ENCODE results near the gene B3GNT7.
"Not testable (repeated sequence)": the region's sequence is repeated elsewhere in the genome, so short reads cannot be mapped to it uniquely, and the experiment has no call there.

The B3GNT7 gene

DNA sequence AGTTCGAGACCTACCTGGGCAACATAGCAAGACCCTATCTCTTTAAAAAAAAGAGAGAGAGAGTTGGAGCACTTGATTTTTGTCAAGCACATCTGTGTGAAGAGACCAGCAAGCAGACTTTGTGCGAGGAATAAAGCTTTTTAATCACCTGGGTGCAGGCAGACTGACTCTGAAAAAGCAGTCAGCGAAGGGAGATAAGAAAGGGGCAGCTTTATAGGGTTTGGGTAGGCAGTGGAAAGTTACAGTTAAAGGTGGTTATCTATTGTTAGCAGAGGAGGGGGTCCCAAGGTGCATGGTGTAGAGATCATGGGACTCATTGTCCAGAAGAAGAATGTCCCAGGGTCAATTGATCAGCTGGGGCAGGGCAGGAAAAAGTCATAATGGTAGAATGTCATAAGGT is 34.4 kb downstream of the B3GNT7 start:
- Histone ChIP-seq H3K27ac (ENCODE audit: low read depth, low read length, poor library complexity, severe bottlenecking) (no peak overlapping the region), H3K9me2 (ENCODE audit: low read depth, low read length) (no peaks in the 10 kb centered on the region), H4K20me1 (ENCODE audit: insufficient read depth, low read length) (no peaks in the 10 kb centered on the region), H3K9ac (ENCODE audit: low read length) (no peak overlapping the region), H3K79me2 (ENCODE audit: insufficient read depth, low read length) (no peaks in the 10 kb centered on the region), H3K36me3 (ENCODE audit: insufficient read depth, low read length) (no peaks in the 10 kb centered on the region), H3K27me3 (ENCODE audit: insufficient read depth, low read length) (no peaks in the 10 kb centered on the region; the same call in 1 of the 2 replicates), H3K4me3 (ENCODE audit: low read depth, low read length, poor library complexity, severe bottlenecking) (no peak overlapping the region), H3F3A (ENCODE audit: insufficient read depth, low read length) (no peaks in the 10 kb centered on the region), H3K4me2 (ENCODE audit: low read length) (no peak overlapping the region), H3K4me1 (ENCODE audit: insufficient read depth, low read length, severe bottlenecking) (peaks cover 5% of the 10 kb centered on the region), H2AFZ (ENCODE audit: low read length) (no peak overlapping the region), H3K9me3 (ENCODE audit: low read length) (0 out of 2 replicates have a peak, but pooled peaks cover 5% of the 10 kb centered on the region)
- TF ChIP-seq EZH2 (IDR thresholded peaks at IDR 0.05; ENCODE audit: borderline replicate concordance, low read length): no peak
- TF ChIP-seq, protein P1, sequence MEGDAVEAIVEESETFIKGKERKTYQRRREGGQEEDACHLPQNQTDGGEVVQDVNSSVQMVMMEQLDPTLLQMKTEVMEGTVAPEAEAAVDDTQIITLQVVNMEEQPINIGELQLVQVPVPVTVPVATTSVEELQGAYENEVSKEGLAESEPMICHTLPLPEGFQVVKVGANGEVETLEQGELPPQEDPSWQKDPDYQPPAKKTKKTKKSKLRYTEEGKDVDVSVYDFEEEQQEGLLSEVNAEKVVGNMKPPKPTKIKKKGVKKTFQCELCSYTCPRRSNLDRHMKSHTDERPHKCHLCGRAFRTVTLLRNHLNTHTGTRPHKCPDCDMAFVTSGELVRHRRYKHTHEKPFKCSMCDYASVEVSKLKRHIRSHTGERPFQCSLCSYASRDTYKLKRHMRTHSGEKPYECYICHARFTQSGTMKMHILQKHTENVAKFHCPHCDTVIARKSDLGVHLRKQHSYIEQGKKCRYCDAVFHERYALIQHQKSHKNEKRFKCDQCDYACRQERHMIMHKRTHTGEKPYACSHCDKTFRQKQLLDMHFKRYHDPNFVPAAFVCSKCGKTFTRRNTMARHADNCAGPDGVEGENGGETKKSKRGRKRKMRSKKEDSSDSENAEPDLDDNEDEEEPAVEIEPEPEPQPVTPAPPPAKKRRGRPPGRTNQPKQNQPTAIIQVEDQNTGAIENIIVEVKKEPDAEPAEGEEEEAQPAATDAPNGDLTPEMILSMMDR (IDR thresholded peaks at IDR 0.05; ENCODE audit: low read length): no peak

DNA sequence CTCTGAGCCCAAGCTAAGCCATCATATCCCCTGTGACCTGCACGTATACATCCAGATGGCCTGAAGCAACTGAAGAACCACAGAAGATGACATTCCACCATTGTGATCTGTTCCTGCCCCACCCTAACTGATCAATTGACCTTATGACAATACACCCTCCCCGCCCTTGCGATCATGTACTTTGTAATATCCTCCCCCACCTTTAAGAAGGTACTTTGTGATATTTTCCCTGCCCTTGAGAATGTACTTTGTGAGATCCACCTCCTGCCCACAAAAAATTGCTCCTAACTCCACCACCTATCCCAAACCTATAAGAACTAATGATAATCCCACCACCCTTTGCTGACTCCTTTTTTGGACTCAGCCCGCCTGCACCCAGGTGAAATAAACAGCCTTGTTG is 34.9 kb downstream of the B3GNT7 start:
- not testable (repeated sequence) for H3F3A ChIP-seq (ENCODE audit: insufficient read depth, low read length); H3K27ac ChIP-seq (ENCODE audit: low read depth, low read length, poor library complexity, severe bottlenecking); H3K36me3 ChIP-seq (ENCODE audit: insufficient read depth, low read length); H3K9me2 ChIP-seq (ENCODE audit: low read depth, low read length); H3K4me3 ChIP-seq (ENCODE audit: low read depth, low read length, poor library complexity, severe bottlenecking); H2AFZ ChIP-seq (ENCODE audit: low read length); H4K20me1 ChIP-seq (ENCODE audit: insufficient read depth, low read length); H3K9ac ChIP-seq (ENCODE audit: low read length); H3K79me2 ChIP-seq (ENCODE audit: insufficient read depth, low read length); H3K27me3 ChIP-seq (ENCODE audit: insufficient read depth, low read length); H3K4me1 ChIP-seq (ENCODE audit: insufficient read depth, low read length, severe bottlenecking); H3K4me2 ChIP-seq (ENCODE audit: low read length); H3K9me3 ChIP-seq (ENCODE audit: low read length)

DNA sequence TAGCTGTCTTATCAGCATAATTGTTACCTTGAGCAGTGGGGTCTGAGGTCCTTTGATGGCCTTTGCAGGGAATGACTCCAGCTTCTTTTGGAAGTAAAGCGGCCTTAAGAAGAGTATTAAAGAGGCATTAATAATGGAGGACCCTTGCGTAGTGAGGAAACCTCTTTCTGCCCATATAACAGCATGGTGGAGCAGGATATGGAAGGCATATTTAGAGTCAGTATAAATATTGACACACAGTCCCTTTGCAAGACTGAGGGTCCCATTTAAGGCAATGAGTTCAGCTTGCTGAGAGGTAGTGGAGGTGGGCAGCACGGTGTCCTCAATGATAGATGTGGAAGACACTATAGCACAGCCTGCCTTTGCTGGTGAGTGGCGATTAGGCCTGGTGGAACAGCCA is 36.1 kb downstream of the B3GNT7 start:
- Histone ChIP-seq H3K9me2 (ENCODE audit: low read depth, low read length) (no peaks in the 10 kb centered on the region), H3K9ac (ENCODE audit: low read length) (no peak overlapping the region), H3K36me3 (ENCODE audit: insufficient read depth, low read length) (no peaks in the 10 kb centered on the region), H3K4me1 (ENCODE audit: insufficient read depth, low read length, severe bottlenecking) (peaks cover 5% of the 10 kb centered on the region), H3K9me3 (ENCODE audit: low read length) (0 out of 2 replicates have a peak, but pooled peaks cover 5% of the 10 kb centered on the region), H3K27me3 (ENCODE audit: insufficient read depth, low read length) (no peaks in the 10 kb centered on the region; the same call in 1 of the 2 replicates), H3K4me3 (ENCODE audit: low read depth, low read length, poor library complexity, severe bottlenecking) (no peak overlapping the region), H2AFZ (ENCODE audit: low read length) (no peak overlapping the region), H3F3A (ENCODE audit: insufficient read depth, low read length) (no peaks in the 10 kb centered on the region), H3K4me2 (ENCODE audit: low read length) (no peak overlapping the region), H4K20me1 (ENCODE audit: insufficient read depth, low read length) (no peaks in the 10 kb centered on the region), H3K79me2 (ENCODE audit: insufficient read depth, low read length) (no peaks in the 10 kb centered on the region), H3K27ac (ENCODE audit: low read depth, low read length, poor library complexity, severe bottlenecking) (no peak overlapping the region)
- TF ChIP-seq, protein P1 (IDR thresholded peaks at IDR 0.05; ENCODE audit: low read length): no peak
- TF ChIP-seq EZH2 (IDR thresholded peaks at IDR 0.05; ENCODE audit: borderline replicate concordance, low read length): no peak

DNA sequence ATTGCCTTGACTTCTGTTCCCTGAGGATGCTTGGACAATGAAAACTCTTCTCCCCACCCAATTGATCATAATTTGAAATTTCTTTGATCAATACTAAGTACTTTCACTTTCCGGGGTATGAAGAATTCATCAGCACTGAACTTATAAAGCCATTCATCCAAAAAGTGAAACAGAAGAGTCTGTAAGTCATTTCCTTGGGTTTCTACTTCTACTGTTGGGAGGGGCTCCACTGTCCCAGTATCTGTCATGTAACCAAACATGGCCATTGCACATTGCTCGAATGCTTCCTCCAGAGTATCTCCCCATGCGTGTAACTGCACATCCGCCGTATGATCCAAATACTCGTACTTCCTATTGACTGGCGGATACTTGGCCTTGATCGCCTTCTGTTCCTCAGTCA is 38.5 kb downstream of the B3GNT7 start:
- no peaks in the 10 kb centered on the region for H3K9me2 ChIP-seq (ENCODE audit: low read depth, low read length)
- no peaks in the 10 kb centered on the region for H4K20me1 ChIP-seq (ENCODE audit: insufficient read depth, low read length)
- peaks cover 5% of the 10 kb centered on the region for H3K4me1 ChIP-seq (ENCODE audit: insufficient read depth, low read length, severe bottlenecking)
- H3K9ac ChIP-seq (ENCODE audit: low read length): no peak overlapping the region
- no peaks in the 10 kb centered on the region for H3K27me3 ChIP-seq (ENCODE audit: insufficient read depth, low read length)
- H3K4me2 ChIP-seq (ENCODE audit: low read length): no peak overlapping the region
- no peaks in the 10 kb centered on the region for H3K36me3 ChIP-seq (ENCODE audit: insufficient read depth, low read length)
- no peak overlapping the region for H3K27ac ChIP-seq (ENCODE audit: low read depth, low read length, poor library complexity, severe bottlenecking)
- no peaks in the 10 kb centered on the region for H3F3A ChIP-seq (ENCODE audit: insufficient read depth, low read length)
- H3K9me3 ChIP-seq (ENCODE audit: low read length): 0 out of 2 replicates have a peak, but pooled peaks cover 5% of the 10 kb centered on the region
- TF ChIP-seq EZH2 (IDR thresholded peaks at IDR 0.05; ENCODE audit: borderline replicate concordance, low read length): no peak
- TF ChIP-seq, protein P1 (IDR thresholded peaks at IDR 0.05; ENCODE audit: low read length): no peak
- no peak overlapping the region for H2AFZ ChIP-seq (ENCODE audit: low read length)
- no peak overlapping the region for H3K4me3 ChIP-seq (ENCODE audit: low read depth, low read length, poor library complexity, severe bottlenecking)
- H3K79me2 ChIP-seq (ENCODE audit: insufficient read depth, low read length): no peaks in the 10 kb centered on the region
